Thyroid gland (tissue), 4 donors: ENCODE measurements around the gene ANKRD6. TPM values are rescaled to one million over a fixed set of nuclear protein-coding genes. Genes with fewer than 3 reads are reported as not detected.

Source experiments
- DNase-seq, 2 donors: peaks; one replicate each; pipeline ENCODE4 v3.0.0-alpha.2; 2019
- H3K27ac ChIP-seq, 3 donors: fragments of 200-600 bp; sonication (generic); 1 replicate in 2 of 3; 2 replicates in 1 of 3; pipeline ENCODE4 v1.5.1; 2016 to 2019; ENCODE audit warnings: mild to moderate bottlenecking in 1 of 3, moderate library complexity in 1 of 3
- H3K27me3 ChIP-seq: fragments of 200-600 bp; sonication (generic); one replicate; pipeline ENCODE4 v1.5.1; 2019
- H3K36me3 ChIP-seq, 2 donors: fragments of 200-600 bp; sonication (generic); one replicate each; pipeline ENCODE4 v1.5.1; 2016 to 2019
- H3K4me1 ChIP-seq, 2 donors: fragments of 200-600 bp; sonication (generic); one replicate each; pipeline ENCODE4 v1.5.1; 2017 to 2019
- H3K4me3 ChIP-seq, 3 donors: fragments of 200-600 bp; sonication (generic); replicated peaks in 1 of 3; 1 replicate in 2 of 3; 2 replicates in 1 of 3; pipeline ENCODE4 v1.5.1; 2016; ENCODE audit warnings: mild to moderate bottlenecking in 1 of 3
- H3K9me3 ChIP-seq: fragments of 200-600 bp; sonication (generic); one replicate; pipeline ENCODE4 v1.5.1; 2017
- CTCF ChIP-seq, 6 experiments: fragments of 200-600 bp in 3 of 6; fragments of 450-650 bp in 3 of 6; sonication (generic) in 3 of 6; IDR thresholded peaks; one replicate each; pipeline ENCODE4 v1.5.1; 2016 to 2019; ENCODE audit warnings: antibody characterized with exemption in 6 of 6, mild to moderate bottlenecking in 2 of 6, inconsistent platforms in 1 of 6, moderate library complexity in 1 of 6
- POLR2A ChIP-seq, 2 donors: fragments of 450-650 bp; IDR thresholded peaks; one replicate each; pipeline ENCODE4 v1.6.1; 2017; ENCODE audit warnings: antibody characterized with exemption in 2 of 2, mild to moderate bottlenecking in 2 of 2, moderate library complexity in 1 of 2
- WGBS, 2 donors: methylation state at CpG; one replicate each; pipeline ENCODE4 v1.1.5; 2017; 5-methylcytosine and 5-hydroxymethylcytosine counted together
- intact Hi-C: fragments of 100-400 bp; cut with DNase I; formaldehyde crosslinking; loops from one replicate; pipeline ENCODE4 v1.15.1; 2023
- total RNA-seq, 4 donors: library from RNA; depleted of rRNA; stranded (reverse); fragments of >200 nt; gene quantifications; one replicate each; pipeline ENCODE4 v1.2.3, GENCODE V29; 2016

The ANKRD6 gene
- total RNA-seq, 4 donors from 2014 or later = 18.2 to 50.6 (median 20.6) TPM

GRCh38 chr6:89536231-89536630, 103.3 kb downstream of the ANKRD6 start:
- no peaks in the 10 kb centered on the region for H3K36me3 ChIP-seq
- WGBS, 2 donors = 95 to 97% methylated on average over 5 of the region's 5 CpGs
- no peaks in the 10 kb centered on the region for H3K27me3 ChIP-seq
- H3K9me3 ChIP-seq = no peaks in the 10 kb centered on the region
- H3K4me3 ChIP-seq = no peak overlapping the region
- H3K27ac ChIP-seq = no peak overlapping the region
- intact Hi-C loops = no loop called here
- TF ChIP-seq POLR2A (IDR thresholded peaks at IDR 0.05) (no peak), CTCF (IDR thresholded peaks at IDR 0.05) (no peak)
- no peak for DNase-seq
- no peaks in the 10 kb centered on the region for H3K4me1 ChIP-seq

DNA sequence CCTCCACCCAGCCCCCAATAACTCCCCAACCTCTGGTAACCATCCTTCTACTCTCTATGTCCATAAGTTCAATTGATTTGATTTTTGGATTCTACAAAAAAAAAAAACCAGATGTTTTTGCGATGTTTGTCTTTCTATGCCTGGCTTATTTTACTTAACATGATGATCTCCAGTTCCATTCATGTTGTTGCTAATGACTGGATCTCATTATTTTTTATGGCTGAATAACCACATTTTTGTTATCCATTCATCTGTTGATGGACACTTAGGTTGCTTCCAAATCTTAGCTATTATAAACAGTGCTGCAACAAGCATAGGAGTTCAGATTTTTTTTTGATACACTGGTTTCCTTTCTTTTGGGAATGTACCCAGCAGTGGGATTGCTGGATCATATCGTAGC, 106.8 kb downstream of the ANKRD6 start:
- H3K4me3 ChIP-seq = no peak overlapping the region
- H3K4me1 ChIP-seq = no peaks in the 10 kb centered on the region
- no peaks in the 10 kb centered on the region for H3K9me3 ChIP-seq
- WGBS, 2 donors = 84 to 90% methylated on average over 2 of the region's 2 CpGs
- H3K27ac ChIP-seq = no peak overlapping the region
- DNase-seq = no peak
- TF ChIP-seq POLR2A (IDR thresholded peaks at IDR 0.05) = no peak
- TF ChIP-seq CTCF (IDR thresholded peaks at IDR 0.05) = no peak
- H3K27me3 ChIP-seq = no peaks in the 10 kb centered on the region
- intact Hi-C loops = no loop called here
- H3K36me3 ChIP-seq = no peaks in the 10 kb centered on the region

DNA sequence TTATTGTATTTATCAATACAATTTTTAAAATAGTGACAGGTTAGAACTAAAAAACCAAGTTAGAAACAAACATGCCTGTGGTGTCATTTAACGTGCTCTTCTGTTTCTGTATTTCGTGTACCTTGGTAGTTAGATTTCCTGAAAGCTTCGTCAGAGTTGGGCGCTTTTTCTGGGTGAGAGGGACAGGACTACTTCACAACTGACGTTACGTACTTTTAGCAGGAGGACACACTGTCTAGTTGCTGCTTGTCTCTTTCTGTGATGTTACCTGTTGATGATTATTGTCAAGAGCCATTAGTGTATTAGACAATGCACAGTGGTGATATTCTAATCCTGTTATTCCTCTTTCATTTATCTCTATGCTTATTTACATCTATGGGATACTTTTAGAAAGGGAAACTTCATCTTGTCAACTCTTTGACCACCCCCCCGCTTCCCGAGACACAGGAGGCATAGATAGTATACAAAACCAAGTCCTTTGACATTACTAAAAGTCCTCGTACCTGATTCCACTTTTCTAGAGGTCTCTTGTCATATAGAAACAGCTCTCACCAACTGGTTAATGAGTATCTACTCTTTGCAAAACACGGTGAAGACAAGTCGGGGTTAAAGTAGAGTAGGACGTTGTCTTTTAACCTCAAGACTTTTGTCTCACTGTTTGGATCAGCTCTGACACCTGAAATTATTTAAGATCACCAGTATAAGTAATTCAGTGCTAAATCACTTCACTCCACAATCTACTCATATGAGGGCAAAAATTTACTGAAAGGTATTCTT, 109.3 kb downstream of the ANKRD6 start:
- no peak for TF ChIP-seq POLR2A (IDR thresholded peaks at IDR 0.05)
- TF ChIP-seq CTCF (IDR thresholded peaks at IDR 0.05) = no peak
- Histone ChIP-seq H3K36me3 (no peaks in the 10 kb centered on the region), H3K4me3 (no peak overlapping the region), H3K4me1 (no peaks in the 10 kb centered on the region), H3K27me3 (no peaks in the 10 kb centered on the region), H3K27ac (no peak overlapping the region), H3K9me3 (no peaks in the 10 kb centered on the region)
- intact Hi-C loops = no loop called here
- 87 to 90% methylated on average over 12 of the region's 12 CpGs for WGBS, 2 donors
- DNase-seq = no peak

GRCh38 chr6:89542866-89543265, 109.9 kb downstream of the ANKRD6 start:
- intact Hi-C loops = no loop called here
- TF ChIP-seq POLR2A (IDR thresholded peaks at IDR 0.05) (no peak), CTCF (IDR thresholded peaks at IDR 0.05) (no peak)
- no peaks in the 10 kb centered on the region for H3K27me3 ChIP-seq
- no peak overlapping the region for H3K4me3 ChIP-seq
- WGBS, 2 donors = 84 to 87% methylated on average over 3 of the region's 3 CpGs
- no peak for DNase-seq
- H3K36me3 ChIP-seq = no peaks in the 10 kb centered on the region
- no peaks in the 10 kb centered on the region for H3K4me1 ChIP-seq
- no peak overlapping the region for H3K27ac ChIP-seq
- H3K9me3 ChIP-seq = no peaks in the 10 kb centered on the region

DNA sequence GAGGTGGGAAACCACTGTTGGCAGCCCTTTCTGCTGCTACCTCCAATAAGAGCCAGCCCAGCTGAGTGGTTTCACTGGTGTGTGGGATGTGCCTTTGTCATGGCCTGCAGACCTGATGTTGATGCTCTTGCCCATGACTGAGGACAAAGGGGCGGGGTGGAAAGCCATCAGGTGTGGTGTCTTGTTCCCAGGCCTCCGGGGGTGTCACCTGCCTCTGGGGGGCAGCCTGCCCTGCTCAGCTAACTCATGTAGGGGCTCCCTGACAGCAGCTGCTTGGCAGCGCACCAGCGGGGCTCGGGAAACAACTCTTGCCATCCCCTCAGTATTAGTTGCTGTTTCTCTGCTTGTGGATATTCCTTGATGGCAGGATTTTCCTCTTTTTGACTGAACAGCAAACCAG, 114.3 kb downstream of the ANKRD6 start:
- intact Hi-C loops = no loop called here
- TF ChIP-seq POLR2A (IDR thresholded peaks at IDR 0.05) (no peak), CTCF (IDR thresholded peaks at IDR 0.05) (no peak)
- no peaks in the 10 kb centered on the region for H3K27me3 ChIP-seq
- H3K27ac ChIP-seq = no peak overlapping the region
- H3K9me3 ChIP-seq = no peaks in the 10 kb centered on the region
- H3K4me1 ChIP-seq = no peaks in the 10 kb centered on the region
- DNase-seq = no peak
- WGBS, 2 donors = 83 to 100% methylated on average over 4 to 5 of the region's 5 CpGs
- H3K36me3 ChIP-seq = no peaks in the 10 kb centered on the region
- no peak overlapping the region for H3K4me3 ChIP-seq
